GM12878 (cell line): ENCODE measurements around the gene SDCCAG8. TPM values are rescaled to one million over a fixed set of nuclear protein-coding genes. Genes with fewer than 3 reads are reported as not detected.

Experiments used
- ATAC-seq: fragments of 200-7000 bp; cut with Tn5 transposase; 3 replicates; pipeline ENCODE4 v1.9.1; 2020; ENCODE audit warnings: mild to moderate bottlenecking, moderate library complexity
- BruUV-seq: library from RNA; stranded (reverse); fragments of 400-500 nt; replicated peaks from 2 replicates; lab custom pipeline; 2021; lab: Mats Ljungman, UMichigan
- CTCF ChIA-PET: fragments of 300-600 bp; sonication (Branson Sonifier 250); formaldehyde crosslinking; extraction: SDS; loops from one replicate; lab custom pipeline; 2021; ENCODE audit warnings: inconsistent platforms; lab: Yijun Ruan, JAX
- POLR2A ChIA-PET: fragments of 350-600 bp; formaldehyde crosslinking; extraction: SDS; loops from one replicate; lab custom pipeline; 2021; ENCODE audit warnings: inconsistent platforms; lab: Charles Lee
- RAD21 ChIA-PET: fragments of 300-600 bp; sonication (Branson Sonifier 250); formaldehyde crosslinking; loops from one replicate; lab custom pipeline; 2023; ENCODE audit warnings: antibody characterized with exemption; ENCODE audit not compliant: unreplicated experiment; lab: Charles Lee
- SMC1A ChIA-PET: fragments of 300-600 bp; sonication (Branson Sonifier 250); formaldehyde crosslinking; loops from one replicate; lab custom pipeline; 2023; ENCODE audit not compliant: unreplicated experiment, uncharacterized antibody; lab: Charles Lee
- DNase-seq: peaks from one replicate; pipeline ENCODE4 v3.0.0-alpha.2; 2011; ENCODE audit warnings: low read depth, low spot score
- FAIRE-seq: peaks from 3 replicates; lab custom pipeline; 2011; peaks lifted over from hg19 to GRCh38; lab: Jason Lieb, UNC
- H2AFZ ChIP-seq: 2 replicates; pipeline ENCODE4 v1.6.0; 2011; ENCODE audit warnings: low read depth, low read length, control low read depth; ENCODE audit not compliant: control insufficient read depth
- H3K27ac ChIP-seq: 2 replicates; pipeline ENCODE4 v1.5.1; 2011; ENCODE audit warnings: control low read depth; ENCODE audit not compliant: control insufficient read depth, insufficient read depth
- H3K27me3 ChIP-seq, 2 experiments: replicated peaks in 1 of 2; 2 replicates each; pipeline versions ENCODE4 v1.6.0 to v1.6.1; 2011; ENCODE audit warnings: low read length in 1 of 2; ENCODE audit not compliant: control insufficient read depth in 2 of 2, insufficient read depth in 2 of 2
- H3K36me3 ChIP-seq, 2 experiments: 2 replicates each; pipeline ENCODE4 v1.5.1; 2011; ENCODE audit warnings: low read length in 1 of 2; ENCODE audit not compliant: control insufficient read depth in 2 of 2, insufficient read depth in 2 of 2
- H3K4me1 ChIP-seq: 2 replicates; pipeline ENCODE4 v1.6.1; 2011; ENCODE audit warnings: mild to moderate bottlenecking, low read length, moderate library complexity, mixed read lengths; ENCODE audit not compliant: control insufficient read depth, insufficient read depth
- H3K4me2 ChIP-seq: 2 replicates; pipeline ENCODE4 v1.6.0; 2011; ENCODE audit warnings: control low read depth; ENCODE audit not compliant: control insufficient read depth, insufficient read depth
- H3K4me3 ChIP-seq: fragments of 200-600 bp; sonication (generic); 2 replicates; pipeline ENCODE4 v1.5.1; 2016
- H3K79me2 ChIP-seq: 2 replicates; pipeline ENCODE4 v1.6.0; 2011; ENCODE audit warnings: low read length; ENCODE audit not compliant: control insufficient read depth, insufficient read depth
- H3K9ac ChIP-seq: 2 replicates; pipeline ENCODE4 v1.8.0; 2011; ENCODE audit warnings: low read length, control low read depth, mixed read lengths; ENCODE audit not compliant: control insufficient read depth, insufficient read depth
- H3K9me3 ChIP-seq: replicated peaks from 3 replicates; pipeline ENCODE4 v1.5.1; 2011; ENCODE audit warnings: mild to moderate bottlenecking, low read length; ENCODE audit not compliant: control insufficient read depth, insufficient read depth
- H4K20me1 ChIP-seq: 2 replicates; pipeline ENCODE4 v1.6.0; 2011; ENCODE audit not compliant: control insufficient read depth, insufficient read depth
- BACH1 ChIP-seq: fragments of 450-650 bp; IDR thresholded peaks from 2 replicates; pipeline ENCODE4 v1.6.1; 2017; ENCODE audit warnings: mild to moderate bottlenecking, borderline replicate concordance
- ETV6 ChIP-seq, 2 experiments: fragments of 450-650 bp in 1 of 2; IDR thresholded peaks in 1 of 2; conservative IDR thresholded peaks in 1 of 2; 2 replicates each; pipeline ENCODE4 v1.6.1; 2014; ENCODE audit warnings: antibody characterized with exemption in 1 of 2, borderline replicate concordance in 1 of 2, low read depth in 1 of 2, mild to moderate bottlenecking in 1 of 2, moderate library complexity in 1 of 2
- HDGF ChIP-seq: fragments of 450-650 bp; IDR thresholded peaks from 2 replicates; pipeline ENCODE4 v1.6.1; 2016; ENCODE audit warnings: antibody characterized with exemption
- PML ChIP-seq: IDR thresholded peaks from 2 replicates; pipeline ENCODE4 v1.6.1; 2012; ENCODE audit warnings: low read length, inconsistent platforms
- SPI1 ChIP-seq: IDR thresholded peaks from 2 replicates; pipeline ENCODE4 v1.6.1; 2011; ENCODE audit warnings: low read depth, mild to moderate bottlenecking, low read length, moderate library complexity, borderline replicate concordance; ENCODE audit not compliant: insufficient read depth
- TCF12 ChIP-seq: IDR thresholded peaks from 2 replicates; pipeline ENCODE4 v1.6.1; 2011; ENCODE audit warnings: low read depth, mild to moderate bottlenecking, low read length
- ZBTB11 ChIP-seq: fragments of 450-650 bp; formaldehyde crosslinking; IDR thresholded peaks from 2 replicates; pipeline ENCODE4 v1.5.0; 2022; ENCODE audit warnings: mild to moderate bottlenecking, missing genetic modification characterization
- WGBS: methylation state at CpG from one replicate; pipeline ENCODE4 v1.1.6; 2016; ENCODE audit warnings: low lambda C conversion rate; ENCODE audit not compliant: insufficient replicate concordance, insufficient coverage; ENCODE audit errors: missing lambda C conversion rate; 5-methylcytosine and 5-hydroxymethylcytosine counted together
- in situ Hi-C: fragments of 300-500 bp; cut with MboI; formaldehyde crosslinking; loops from 9 replicates; pipeline ENCODE4 v1.14.3; 2018; ENCODE audit warnings: mixed read lengths
- intact Hi-C: fragments of 100-400 bp; cut with micrococcal nuclease; formaldehyde crosslinking; loops from one replicate; pipeline ENCODE4 v1.14.2; 2022; ENCODE audit not compliant: unreplicated experiment
- polyA plus RNA-seq, 11 experiments: library from polyadenylated mRNA; depleted of rRNA in 4 of 11; unstranded in 6 of 11; stranded (reverse) in 5 of 11; fragments of >200 nt; fragmentation: Nextera tagmentation in 4 of 11; fragmentation: Illumina TruSeq in 1 of 11; extraction: Ambion mirVana in 4 of 11; extraction: Trizol in 1 of 11; gene quantifications; 1 replicate in 1 of 11; 2 replicates in 10 of 11; pipeline versions ENCODE4 v1.2.1 to v1.2.3, GENCODE V29; 2011 to 2016; ENCODE audit warnings: inconsistent platforms in 2 of 11, missing spikeins in 2 of 11, low read depth in 1 of 11
- total RNA-seq, 4 experiments: library from RNA; depleted of rRNA in 3 of 4; stranded (reverse); fragments of >200 nt in 3 of 4; fragmentation: Illumina TruSeq in 1 of 4; extraction: Trizol in 1 of 4; gene quantifications; 2 replicates each; pipeline versions ENCODE4 v1.2.1 to v1.2.3, GENCODE V29; 2013 to 2021
- TF ChIP-seq, protein P1 (sequence below): fragments of 450-650 bp; formaldehyde crosslinking; IDR thresholded peaks from 2 replicates; pipeline ENCODE4 v1.4.0; 2022; ENCODE audit warnings: mild to moderate bottlenecking, moderate library complexity

Gene SDCCAG8
- total and polyA plus RNA-seq, 10 of the 15 experiments (the other 5 are each of a cell fraction or from before 2014, with no cell fraction given) = 15.0 to 25.6 (median 20.6) TPM

- DNase-seq = no peak
- in situ Hi-C loops = loop anchor here (10.0 kb wide), 1 partner anchor 398 kb away; no protein-coding TSS in a partner anchor
- H3K27me3 ChIP-seq = no peaks in the 10 kb centered on the region
- no peak for ATAC-seq
- H3K4me3 ChIP-seq = no peak overlapping the region
- ChIA-PET POLR2A (no interaction called here), SMC1A (no interaction called here), RAD21 (no interaction called here), CTCF (interaction anchor here (0.7 kb wide), 1 partner anchor 63 kb away, joined by 3 read pairs; no protein-coding TSS in a partner anchor)
- intact Hi-C loops = loop anchor here (10.0 kb wide), 2 partner anchors 238 to 698 kb away; no protein-coding TSS in a partner anchor
- no peak overlapping the region for H3K27ac ChIP-seq
- H3K4me2 ChIP-seq = no peak overlapping the region
- no peaks in the 10 kb centered on the region for H4K20me1 ChIP-seq
- no peaks in the 10 kb centered on the region for H3K9me3 ChIP-seq
- WGBS = 100% methylated on average over 3 of the region's 3 CpGs
- no peak overlapping the region for H2AFZ ChIP-seq
- no peak for FAIRE-seq
- peaks cover 0 to 3% of the 10 kb centered on the region in 2 experiments; a peak in 3 of 4 replicates for H3K36me3 ChIP-seq
- no peaks in the 10 kb centered on the region for H3K79me2 ChIP-seq
- no peaks in the 10 kb centered on the region for H3K4me1 ChIP-seq
- TF ChIP-seq ETV6 (conservative IDR thresholded peaks at IDR 0.05 in 1 of 2, IDR thresholded peaks at IDR 0.05 in 1 of 2; ENCODE audit: borderline replicate concordance in 1 of 2, low read depth in 1 of 2) (no peak), ZBTB11 (CRISPR knock-in tag) (no peak), SPI1 (no peak), BACH1 (no peak), PML (no peak), HDGF (no peak), TCF12 (no peak)
- TF ChIP-seq, protein P1, sequence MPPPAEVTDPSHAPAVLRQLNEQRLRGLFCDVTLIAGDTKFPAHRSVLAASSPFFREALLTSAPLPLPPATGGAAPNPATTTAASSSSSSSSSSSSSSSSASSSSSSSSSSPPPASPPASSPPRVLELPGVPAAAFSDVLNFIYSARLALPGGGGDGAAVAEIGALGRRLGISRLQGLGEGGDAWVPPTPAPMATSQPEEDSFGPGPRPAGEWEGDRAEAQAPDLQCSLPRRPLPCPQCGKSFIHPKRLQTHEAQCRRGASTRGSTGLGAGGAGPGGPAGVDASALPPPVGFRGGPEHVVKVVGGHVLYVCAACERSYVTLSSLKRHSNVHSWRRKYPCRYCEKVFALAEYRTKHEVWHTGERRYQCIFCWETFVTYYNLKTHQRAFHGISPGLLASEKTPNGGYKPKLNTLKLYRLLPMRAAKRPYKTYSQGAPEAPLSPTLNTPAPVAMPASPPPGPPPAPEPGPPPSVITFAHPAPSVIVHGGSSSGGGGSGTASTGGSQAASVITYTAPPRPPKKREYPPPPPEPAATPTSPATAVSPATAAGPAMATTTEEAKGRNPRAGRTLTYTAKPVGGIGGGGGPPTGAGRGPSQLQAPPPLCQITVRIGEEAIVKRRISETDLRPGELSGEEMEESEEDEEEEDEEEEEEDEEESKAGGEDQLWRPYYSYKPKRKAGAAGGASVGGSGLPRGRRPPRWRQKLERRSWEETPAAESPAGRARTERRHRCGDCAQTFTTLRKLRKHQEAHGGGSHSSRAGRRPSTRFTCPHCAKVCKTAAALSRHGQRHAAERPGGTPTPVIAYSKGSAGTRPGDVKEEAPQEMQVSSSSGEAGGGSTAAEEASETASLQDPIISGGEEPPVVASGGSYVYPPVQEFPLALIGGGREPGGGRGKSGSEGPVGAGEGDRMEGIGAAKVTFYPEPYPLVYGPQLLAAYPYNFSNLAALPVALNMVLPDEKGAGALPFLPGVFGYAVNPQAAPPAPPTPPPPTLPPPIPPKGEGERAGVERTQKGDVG (CRISPR knock-in tag) = no peak
- H3K9ac ChIP-seq = no peak overlapping the region
- no TSS peak for BruUV-seq
These were observed 90.6 kb downstream of the SDCCAG8 start for GRCh38 chr1:243346468-243346867.
